AG09319 (cell line): ENCODE results near the gene TMEM151A.

Experiments used
- DNase-seq: peaks from one replicate; pipeline ENCODE4 v3.0.0-alpha.2; 2010; ENCODE audit warnings: low read depth; ENCODE audit errors: extremely low read depth
- TF ChIP-seq, protein P1 (sequence below): IDR thresholded peaks from 2 replicates; pipeline ENCODE4 v1.5.1; 2011; ENCODE audit warnings: low read depth, mild to moderate bottlenecking, inconsistent platforms, low read length, moderate library complexity

Gene TMEM151A

DNA sequence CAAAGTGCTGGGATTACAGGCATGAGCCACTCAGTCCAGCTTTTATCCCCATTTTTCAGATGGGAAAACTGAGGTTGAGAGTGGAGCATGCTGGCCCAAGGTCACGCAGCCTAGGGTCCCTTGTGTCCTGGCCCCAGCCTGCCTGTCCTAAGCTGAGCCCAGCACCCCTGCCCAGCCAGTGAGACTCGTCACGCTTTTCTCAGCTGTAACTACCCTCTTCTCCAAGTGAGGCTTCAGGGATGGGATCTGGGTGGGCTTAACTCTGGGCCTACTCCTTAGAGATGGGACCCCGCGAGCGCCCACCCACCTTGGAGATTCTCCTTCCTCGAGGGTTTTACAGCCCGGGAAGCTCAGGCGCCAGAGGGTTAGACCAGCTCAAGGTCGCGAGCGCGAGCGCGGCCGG lies 390 bp upstream of the TMEM151A start:
- no peak for DNase-seq
- TF ChIP-seq, protein P1, sequence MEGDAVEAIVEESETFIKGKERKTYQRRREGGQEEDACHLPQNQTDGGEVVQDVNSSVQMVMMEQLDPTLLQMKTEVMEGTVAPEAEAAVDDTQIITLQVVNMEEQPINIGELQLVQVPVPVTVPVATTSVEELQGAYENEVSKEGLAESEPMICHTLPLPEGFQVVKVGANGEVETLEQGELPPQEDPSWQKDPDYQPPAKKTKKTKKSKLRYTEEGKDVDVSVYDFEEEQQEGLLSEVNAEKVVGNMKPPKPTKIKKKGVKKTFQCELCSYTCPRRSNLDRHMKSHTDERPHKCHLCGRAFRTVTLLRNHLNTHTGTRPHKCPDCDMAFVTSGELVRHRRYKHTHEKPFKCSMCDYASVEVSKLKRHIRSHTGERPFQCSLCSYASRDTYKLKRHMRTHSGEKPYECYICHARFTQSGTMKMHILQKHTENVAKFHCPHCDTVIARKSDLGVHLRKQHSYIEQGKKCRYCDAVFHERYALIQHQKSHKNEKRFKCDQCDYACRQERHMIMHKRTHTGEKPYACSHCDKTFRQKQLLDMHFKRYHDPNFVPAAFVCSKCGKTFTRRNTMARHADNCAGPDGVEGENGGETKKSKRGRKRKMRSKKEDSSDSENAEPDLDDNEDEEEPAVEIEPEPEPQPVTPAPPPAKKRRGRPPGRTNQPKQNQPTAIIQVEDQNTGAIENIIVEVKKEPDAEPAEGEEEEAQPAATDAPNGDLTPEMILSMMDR = no peak

DNA sequence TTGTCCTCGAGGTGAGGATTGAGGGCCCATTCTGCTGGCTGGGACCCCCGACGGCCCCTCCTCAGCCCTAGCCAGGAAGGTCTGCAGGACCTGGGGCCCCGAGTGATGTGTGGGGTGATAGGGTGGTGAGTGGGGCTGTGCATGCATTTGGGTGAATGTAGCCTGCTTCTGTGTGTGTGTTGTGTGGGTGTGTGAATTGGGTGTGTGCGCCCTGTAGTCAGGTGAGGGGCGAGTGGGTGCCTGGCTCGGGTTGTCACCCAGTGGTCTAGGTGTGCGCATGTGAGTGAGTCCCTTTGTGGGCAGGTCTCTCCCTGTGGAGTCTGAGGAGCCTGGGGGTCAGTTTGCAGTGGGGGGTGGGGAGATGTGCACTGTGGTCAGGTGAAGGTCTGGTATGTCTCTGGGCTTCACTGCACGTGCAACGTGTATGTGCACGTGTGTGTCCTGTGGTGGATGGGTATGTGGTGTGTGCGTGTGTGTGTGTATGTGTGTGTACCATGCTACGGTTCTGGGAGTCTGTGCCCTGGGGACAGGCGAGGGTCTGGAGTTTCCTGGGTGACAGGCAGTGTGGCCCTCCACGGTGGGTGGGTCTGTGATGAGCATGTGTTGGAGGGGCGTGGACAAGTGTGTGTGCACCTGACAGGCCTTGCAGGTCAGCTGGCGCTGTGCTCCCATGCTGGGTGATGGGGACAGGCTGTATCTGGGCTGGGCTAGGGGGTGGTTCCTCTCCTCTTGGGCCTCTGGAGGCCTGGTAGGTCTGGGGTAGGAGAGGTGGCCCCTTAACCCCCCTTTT lies 1.0 kb downstream of the TMEM151A start:
- TF ChIP-seq, protein P1 = no peak
- no peak for DNase-seq

DNA sequence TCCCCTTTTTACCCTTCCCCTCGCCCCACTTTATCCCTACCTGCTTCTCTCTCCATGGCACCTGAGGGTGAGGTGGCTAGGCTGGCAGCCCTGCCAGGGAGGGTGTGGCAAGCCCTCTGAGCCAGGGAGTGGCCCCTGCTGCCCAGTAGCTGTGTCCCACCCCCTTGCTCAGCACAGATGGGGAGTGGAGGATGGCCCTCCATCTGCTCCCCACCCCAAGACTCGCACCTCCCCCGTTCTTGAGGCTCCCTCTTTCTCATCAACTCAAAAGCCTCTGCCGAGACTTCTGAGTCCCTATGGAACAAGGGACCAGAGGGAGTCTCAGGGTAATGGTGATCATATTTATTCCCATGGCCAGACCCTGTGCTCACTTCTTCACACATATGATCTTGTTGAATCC lies 1.7 kb downstream of the TMEM151A start:
- no peak for DNase-seq
- TF ChIP-seq, protein P1 = no peak

DNA sequence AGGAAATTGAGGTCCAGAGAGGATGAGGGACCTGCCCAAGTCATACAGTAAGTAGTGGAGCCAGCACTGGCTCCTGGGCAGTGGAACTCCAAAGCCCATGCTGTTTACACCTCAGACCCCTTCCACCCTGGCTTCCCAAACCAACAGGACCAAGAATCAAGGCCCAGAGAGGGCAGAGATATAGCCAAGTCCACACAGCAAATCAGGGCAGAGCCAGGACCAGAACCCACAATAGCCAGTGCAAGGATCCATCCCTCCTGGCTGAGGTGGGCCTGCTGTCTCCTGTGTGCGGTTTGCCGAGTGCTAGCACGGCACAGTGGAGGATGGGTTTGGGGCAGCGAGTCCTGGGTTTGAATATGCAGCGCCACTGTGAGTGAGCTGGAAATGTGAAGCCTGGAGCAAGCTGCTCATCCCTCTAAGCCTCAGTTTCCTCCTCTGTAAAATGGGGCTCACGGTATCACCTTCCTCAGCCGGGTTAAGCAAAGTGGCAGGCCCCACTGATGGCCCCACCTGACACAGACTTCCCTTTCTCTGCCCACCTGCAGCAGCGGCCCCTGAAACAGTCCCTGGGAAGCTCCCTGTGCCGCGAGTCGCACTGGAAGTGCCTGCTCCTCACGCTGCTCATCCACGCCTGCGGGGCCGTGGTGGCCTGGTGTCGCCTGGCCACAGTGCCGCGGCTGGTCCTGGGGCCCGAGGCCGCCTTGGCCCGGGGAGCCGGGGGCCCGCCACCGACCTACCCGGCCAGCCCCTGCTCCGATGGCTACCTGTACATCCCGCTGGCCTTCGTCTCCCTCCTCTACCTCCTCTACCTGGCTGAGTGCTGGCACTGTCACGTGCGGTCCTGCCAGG lies 2.3 kb downstream of the TMEM151A start:
- TF ChIP-seq, protein P1 = no peak
- no peak for DNase-seq

DNA sequence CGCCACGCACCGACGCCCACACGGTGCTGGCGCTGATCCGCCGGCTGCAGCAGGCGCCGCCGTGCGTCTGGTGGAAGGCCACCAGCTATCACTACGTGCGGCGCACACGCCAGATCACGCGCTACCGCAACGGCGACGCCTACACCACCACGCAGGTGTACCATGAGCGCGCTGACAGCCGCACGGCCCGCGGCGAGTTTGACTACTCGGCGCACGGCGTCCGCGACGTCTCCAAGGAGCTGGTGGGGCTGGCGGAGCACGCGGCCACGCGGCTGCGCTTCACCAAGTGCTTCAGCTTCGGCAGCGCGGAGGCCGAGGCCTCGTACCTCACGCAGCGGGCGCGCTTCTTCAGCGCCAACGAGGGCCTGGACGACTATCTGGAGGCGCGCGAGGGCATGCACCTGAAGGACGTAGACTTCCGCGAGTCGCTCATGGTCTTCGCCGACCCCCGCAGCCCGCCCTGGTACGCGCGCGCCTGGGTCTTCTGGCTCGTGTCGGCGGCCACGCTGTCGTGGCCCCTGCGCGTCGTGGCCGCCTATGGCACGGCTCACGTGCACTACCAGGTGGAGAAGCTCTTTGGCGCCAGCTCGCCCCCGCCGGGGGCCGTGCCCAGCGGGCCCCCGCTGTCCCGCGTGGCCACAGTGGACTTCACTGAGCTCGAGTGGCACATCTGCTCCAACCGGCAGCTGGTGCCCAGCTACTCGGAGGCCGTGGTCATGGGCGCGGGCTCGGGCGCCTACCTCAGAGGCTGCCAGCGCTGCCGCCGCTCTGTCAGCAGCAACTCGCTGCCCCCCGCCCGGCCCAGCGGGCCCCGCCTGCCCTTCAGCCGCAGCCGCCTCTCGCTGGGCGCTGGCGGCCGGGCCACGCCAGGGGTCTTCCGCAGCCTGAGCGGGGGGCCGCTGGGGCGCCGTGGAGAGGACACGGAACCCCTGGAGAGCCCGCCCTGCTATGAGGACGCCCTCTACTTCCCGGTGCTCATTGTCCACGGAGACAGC lies 3.2 kb downstream of the TMEM151A start:
- TF ChIP-seq, protein P1 = no peak
- no peak for DNase-seq

DNA sequence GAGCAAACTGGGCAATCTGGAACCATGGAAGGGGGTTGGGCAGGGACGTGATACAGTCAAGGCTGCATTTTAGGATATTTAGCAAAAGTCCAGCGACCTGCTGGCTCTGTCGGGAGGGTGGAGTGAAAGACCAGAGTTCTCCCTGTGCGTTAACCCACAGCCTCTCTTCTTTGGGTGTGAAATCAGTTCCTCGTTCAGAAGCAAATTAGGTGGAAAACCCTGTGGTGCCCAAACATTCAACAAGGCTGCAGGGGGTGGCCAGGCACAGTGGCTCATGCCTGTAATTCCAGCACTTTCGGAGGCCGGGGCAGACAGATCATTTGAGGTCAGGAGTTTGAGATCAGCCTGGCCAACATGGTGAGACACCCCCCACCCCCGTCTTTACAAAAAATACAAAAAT lies 5.9 kb downstream of the TMEM151A start:
- no peak for DNase-seq
- TF ChIP-seq, protein P1 = no peak
